ENCODE data around the gene USP30. TPM values are rescaled to one million over a fixed set of nuclear protein-coding genes. Genes with fewer than 3 reads are reported as not detected.
A peak's percentile ranks its signal among the peaks of the same experiment; 100 is the strongest.

USP30 gene
- total and polyA plus RNA-seq, 9 of the 15 experiments (the other 6 are each of a cell fraction or from before 2014, with no cell fraction given): 1.4 to 15.2 (median 7.0) TPM

GRCh38 chr12:109052414-109053323, at the start of gene USP30 (continued):
- no peak for TF ChIP-seq ATF2 (CRISPR knock-in tag; IDR thresholded peaks at IDR 0.05)
- no peak for TF ChIP-seq POLR3A (IDR thresholded peaks at IDR 0.05; ENCODE audit: borderline replicate concordance, extremely low read depth, insufficient read depth, insufficient read length)
- no peak for TF ChIP-seq DNMT1 (IDR thresholded peaks at IDR 0.05)
- peak; percentile 82 for TF ChIP-seq VEZF1 (CRISPR knock-in tag; IDR thresholded peaks at IDR 0.05)
- no peak; the same call in 1 of the 2 replicates for TF ChIP-seq MECOM (CRISPR knock-in tag; IDR thresholded peaks at IDR 0.05)
- peak; percentile 33 for TF ChIP-seq HMGN3 (IDR thresholded peaks at IDR 0.05; ENCODE audit: borderline replicate concordance, extremely low read depth, insufficient read length, low read depth, low read length)
- no peak for TF ChIP-seq KHSRP (IDR thresholded peaks at IDR 0.05)
- TF ChIP-seq ZNF696 (CRISPR knock-in tag; conservative IDR thresholded peaks at IDR 0.05): no peak
- TF ChIP-seq MAFG (tag; conservative IDR thresholded peaks at IDR 0.05): no peak
- TF ChIP-seq, protein P1, sequence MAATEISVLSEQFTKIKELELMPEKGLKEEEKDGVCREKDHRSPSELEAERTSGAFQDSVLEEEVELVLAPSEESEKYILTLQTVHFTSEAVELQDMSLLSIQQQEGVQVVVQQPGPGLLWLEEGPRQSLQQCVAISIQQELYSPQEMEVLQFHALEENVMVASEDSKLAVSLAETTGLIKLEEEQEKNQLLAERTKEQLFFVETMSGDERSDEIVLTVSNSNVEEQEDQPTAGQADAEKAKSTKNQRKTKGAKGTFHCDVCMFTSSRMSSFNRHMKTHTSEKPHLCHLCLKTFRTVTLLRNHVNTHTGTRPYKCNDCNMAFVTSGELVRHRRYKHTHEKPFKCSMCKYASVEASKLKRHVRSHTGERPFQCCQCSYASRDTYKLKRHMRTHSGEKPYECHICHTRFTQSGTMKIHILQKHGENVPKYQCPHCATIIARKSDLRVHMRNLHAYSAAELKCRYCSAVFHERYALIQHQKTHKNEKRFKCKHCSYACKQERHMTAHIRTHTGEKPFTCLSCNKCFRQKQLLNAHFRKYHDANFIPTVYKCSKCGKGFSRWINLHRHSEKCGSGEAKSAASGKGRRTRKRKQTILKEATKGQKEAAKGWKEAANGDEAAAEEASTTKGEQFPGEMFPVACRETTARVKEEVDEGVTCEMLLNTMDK (IDR thresholded peaks at IDR 0.05; ENCODE audit: borderline replicate concordance, insufficient read depth, low read depth, low read length, poor library complexity, severe bottlenecking): no peak
- no peak; the same call in 1 of the 2 replicates for TF ChIP-seq TGIF2 (CRISPR knock-in tag; IDR thresholded peaks at IDR 0.05)
- TF ChIP-seq C11orf30 (IDR thresholded peaks at IDR 0.05; ENCODE audit: low read depth): peak; percentile 97
- TF ChIP-seq GTF2A2 (tag; IDR thresholded peaks at IDR 0.05): 0 out of 2 replicates have a peak, but pooled peaks have one; percentile 61
- no peak for TF ChIP-seq TCFL5 (CRISPR knock-in tag; conservative IDR thresholded peaks at IDR 0.05)
- no peak for TF ChIP-seq ZNF311 (CRISPR knock-in tag; IDR thresholded peaks at IDR 0.05)
- no peak for TF ChIP-seq NELFE (IDR thresholded peaks at IDR 0.05; ENCODE audit: insufficient read depth, insufficient read length)
- no peak for TF ChIP-seq MITF (IDR thresholded peaks at IDR 0.05)
- TF ChIP-seq, protein P2, sequence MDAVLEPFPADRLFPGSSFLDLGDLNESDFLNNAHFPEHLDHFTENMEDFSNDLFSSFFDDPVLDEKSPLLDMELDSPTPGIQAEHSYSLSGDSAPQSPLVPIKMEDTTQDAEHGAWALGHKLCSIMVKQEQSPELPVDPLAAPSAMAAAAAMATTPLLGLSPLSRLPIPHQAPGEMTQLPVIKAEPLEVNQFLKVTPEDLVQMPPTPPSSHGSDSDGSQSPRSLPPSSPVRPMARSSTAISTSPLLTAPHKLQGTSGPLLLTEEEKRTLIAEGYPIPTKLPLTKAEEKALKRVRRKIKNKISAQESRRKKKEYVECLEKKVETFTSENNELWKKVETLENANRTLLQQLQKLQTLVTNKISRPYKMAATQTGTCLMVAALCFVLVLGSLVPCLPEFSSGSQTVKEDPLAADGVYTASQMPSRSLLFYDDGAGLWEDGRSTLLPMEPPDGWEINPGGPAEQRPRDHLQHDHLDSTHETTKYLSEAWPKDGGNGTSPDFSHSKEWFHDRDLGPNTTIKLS (IDR thresholded peaks at IDR 0.05; ENCODE audit: borderline replicate concordance, low read depth): no peak
- no peak for TF ChIP-seq SRSF3 (IDR thresholded peaks at IDR 0.05; ENCODE audit: insufficient read depth, low read length)

Data from K562 (cell line).